Measurements from ENCODE around the gene CKS2. TPM values are rescaled to one million over a fixed set of nuclear protein-coding genes. Genes with fewer than 3 reads are reported as not detected.
A peak's percentile ranks its signal among the peaks of the same experiment; 100 is the strongest.
"Not testable (repeated sequence)": the region's sequence is repeated elsewhere in the genome, so short reads cannot be mapped to it uniquely, and the experiment has no call there.

CKS2 gene
- 10 to 100 TPM in 1 of 4 donors, 1 to 10 TPM in 3; 6.5 to 13.2 (median 6.9) TPM for total RNA-seq

DNA sequence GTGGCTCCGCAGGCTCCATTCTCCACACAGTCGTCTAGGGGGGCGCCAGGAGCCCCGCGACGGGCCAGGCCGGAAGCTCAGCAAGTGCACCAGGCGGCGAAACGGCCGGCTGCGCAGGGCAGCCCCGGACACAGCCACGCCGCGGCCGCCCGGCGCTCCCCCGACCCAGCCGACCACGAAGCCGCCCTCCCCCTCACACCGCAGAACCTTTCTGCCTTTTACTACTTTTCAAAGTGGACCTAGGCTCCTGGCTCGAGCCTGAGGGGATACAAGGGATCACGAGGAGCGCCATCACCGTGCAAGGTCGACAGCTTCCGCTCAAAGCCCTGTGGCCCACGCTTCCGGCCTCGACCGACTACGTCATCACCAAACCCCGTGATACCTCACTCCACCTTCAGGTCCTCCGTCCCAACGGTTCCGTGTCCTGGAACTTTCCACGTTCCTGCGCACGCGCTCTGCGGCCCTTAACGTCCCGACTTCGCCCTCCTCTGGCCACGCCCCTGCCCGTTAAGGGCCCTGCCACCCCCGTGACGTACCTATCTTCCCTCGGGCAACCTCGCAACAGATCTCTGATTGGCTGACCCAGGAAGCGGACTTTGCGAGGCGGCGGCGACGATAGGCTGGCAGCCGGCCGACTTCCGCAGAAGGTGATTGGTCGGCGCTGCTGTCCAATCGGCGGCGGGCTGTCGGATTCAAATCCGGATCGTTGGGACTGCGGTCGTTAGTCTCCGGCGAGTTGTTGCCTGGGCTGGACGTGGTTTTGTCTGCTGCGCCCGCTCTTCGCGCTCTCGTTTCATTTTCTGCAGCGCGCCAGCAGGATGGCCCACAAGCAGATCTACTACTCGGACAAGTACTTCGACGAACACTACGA is at the start of gene CKS2:
CKS2 (plus strand) TSS at position 721 of the 871 bp plus-strand sequence; CDS start at position 819, 98 bp downstream.
- peak; percentile 100 for DNase-seq
- Histone ChIP-seq H3K4me1 (peaks cover 24 to 34% of the 10 kb centered on the region in 2 donors), H3K27me3 (no peaks in the 10 kb centered on the region), H3K27ac (peak within 1 kb of the TSS; percentile 95 to 100 (median 99)), H3K36me3 (no peaks in the 10 kb centered on the region), H3K9me3 (no peaks in the 10 kb centered on the region), H3K4me3 (peak within 1 kb of the TSS; percentile 76 to 98 (median 92))
- intact Hi-C loops (cut with DNase I; ENCODE audit: low total_unique reads): loop anchor here (1.0 to 10.0 kb wide), 5 partner anchors 8 to 1884 kb away; partner anchors contain the start of genes SECISBP2 and SEMA4D
- ATAC-seq: peak; percentile 97
- TF ChIP-seq, protein P1, sequence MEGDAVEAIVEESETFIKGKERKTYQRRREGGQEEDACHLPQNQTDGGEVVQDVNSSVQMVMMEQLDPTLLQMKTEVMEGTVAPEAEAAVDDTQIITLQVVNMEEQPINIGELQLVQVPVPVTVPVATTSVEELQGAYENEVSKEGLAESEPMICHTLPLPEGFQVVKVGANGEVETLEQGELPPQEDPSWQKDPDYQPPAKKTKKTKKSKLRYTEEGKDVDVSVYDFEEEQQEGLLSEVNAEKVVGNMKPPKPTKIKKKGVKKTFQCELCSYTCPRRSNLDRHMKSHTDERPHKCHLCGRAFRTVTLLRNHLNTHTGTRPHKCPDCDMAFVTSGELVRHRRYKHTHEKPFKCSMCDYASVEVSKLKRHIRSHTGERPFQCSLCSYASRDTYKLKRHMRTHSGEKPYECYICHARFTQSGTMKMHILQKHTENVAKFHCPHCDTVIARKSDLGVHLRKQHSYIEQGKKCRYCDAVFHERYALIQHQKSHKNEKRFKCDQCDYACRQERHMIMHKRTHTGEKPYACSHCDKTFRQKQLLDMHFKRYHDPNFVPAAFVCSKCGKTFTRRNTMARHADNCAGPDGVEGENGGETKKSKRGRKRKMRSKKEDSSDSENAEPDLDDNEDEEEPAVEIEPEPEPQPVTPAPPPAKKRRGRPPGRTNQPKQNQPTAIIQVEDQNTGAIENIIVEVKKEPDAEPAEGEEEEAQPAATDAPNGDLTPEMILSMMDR (IDR thresholded peaks at IDR 0.05 in 4 of 5, conservative IDR thresholded peaks at IDR 0.05 in 1 of 5): peak in 1 of 5 experiments; percentile 20
- peak; percentile 89 to 94 for TF ChIP-seq POLR2A (IDR thresholded peaks at IDR 0.05)
- in situ Hi-C loops (cut with MboI; ENCODE audit: low sequenced_read_pairs in 4 of 4): loop anchor here in 1 of 4 donors (25.0 kb wide), 1 partner anchor 802 kb away; no protein-coding TSS in a partner anchor

DNA sequence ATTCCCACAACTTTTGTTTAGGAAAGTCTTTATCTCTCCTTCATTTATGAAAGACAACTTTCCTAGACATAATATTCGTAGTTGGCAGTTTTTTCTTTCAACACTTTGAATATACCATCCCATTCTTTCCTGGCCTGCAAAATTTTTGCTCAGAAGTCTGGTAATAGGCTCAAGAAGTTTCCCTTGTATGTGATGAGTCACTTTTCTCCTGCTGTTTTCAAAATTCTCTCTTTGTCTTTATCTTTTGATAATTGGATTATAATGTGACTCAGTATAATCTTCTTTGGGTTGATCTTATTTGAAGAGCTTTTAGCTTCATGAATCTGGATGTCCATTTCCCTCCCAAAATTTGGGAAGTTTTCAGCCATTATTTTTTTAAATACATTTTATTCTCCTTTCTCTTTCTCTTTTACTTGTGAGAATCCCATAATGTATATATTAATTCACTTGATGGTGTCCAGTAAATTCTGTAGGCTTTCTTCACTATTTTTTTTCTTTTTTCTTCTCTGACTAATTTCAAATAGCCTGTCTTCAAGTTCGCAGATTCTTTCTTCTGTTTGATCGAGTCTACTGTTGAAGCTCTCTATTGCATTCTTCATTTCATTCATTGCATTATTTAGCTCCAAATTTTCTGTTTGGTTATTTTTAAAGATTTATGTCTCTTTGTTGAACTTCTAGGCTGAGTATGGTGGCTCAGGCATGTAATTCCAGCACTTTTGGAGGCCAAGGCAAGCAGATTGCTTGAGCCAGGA is 37.3 kb upstream of the CKS2 start:
- Histone ChIP-seq H3K36me3 (no peaks in the 10 kb centered on the region), H3K27me3 (no peaks in the 10 kb centered on the region), H3K4me3 (no peak overlapping the region), H3K27ac (no peak overlapping the region), H3K4me1 (no peaks in the 10 kb centered on the region), H3K9me3 (no peaks in the 10 kb centered on the region)
- TF ChIP-seq POLR2A (IDR thresholded peaks at IDR 0.05): no peak
- TF ChIP-seq, protein P1 (IDR thresholded peaks at IDR 0.05 in 4 of 5, conservative IDR thresholded peaks at IDR 0.05 in 1 of 5): no peak
- ATAC-seq (no peak), DNase-seq (no peak)
- in situ Hi-C loops (cut with MboI; ENCODE audit: low sequenced_read_pairs in 4 of 4): loop anchor here in 1 of 4 donors (10.0 kb wide), 1 partner anchor 679 kb away; no protein-coding TSS in a partner anchor
- intact Hi-C loops (cut with DNase I; ENCODE audit: low total_unique reads): loop anchor here (10.0 kb wide), 1 partner anchor 1321 kb away; no protein-coding TSS in a partner anchor

DNA sequence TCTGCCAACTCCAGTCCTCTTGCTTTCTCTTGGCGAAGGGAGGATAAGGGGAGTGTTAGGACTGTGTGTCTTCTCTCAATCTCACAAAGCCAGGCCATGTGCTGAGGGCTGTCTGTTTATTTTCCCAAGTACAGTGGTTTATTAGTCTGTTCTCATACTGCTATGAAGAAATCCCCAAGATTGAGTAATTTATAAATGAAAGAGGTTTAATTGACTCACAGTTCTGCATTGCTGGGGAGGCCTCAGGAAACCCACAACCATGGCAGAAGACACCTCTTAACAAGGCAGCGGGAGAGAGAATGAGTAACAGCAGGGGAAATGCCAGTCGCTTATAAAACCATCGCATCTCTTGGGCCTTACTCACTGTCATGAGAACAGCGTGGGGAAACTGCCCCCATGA is 36.2 kb upstream of the CKS2 start:
- no peaks in the 10 kb centered on the region for H3K4me1 ChIP-seq
- in situ Hi-C loops (cut with MboI; ENCODE audit: low sequenced_read_pairs in 4 of 4): loop anchor here in 2 of 4 donors (10.0 to 25.0 kb wide), 2 partner anchors 680 to 713 kb away; no protein-coding TSS in a partner anchor
- no peaks in the 10 kb centered on the region for H3K9me3 ChIP-seq
- no peaks in the 10 kb centered on the region for H3K27me3 ChIP-seq
- H3K27ac ChIP-seq: no peak overlapping the region
- intact Hi-C loops (cut with DNase I; ENCODE audit: low total_unique reads): loop anchor here (10.0 kb wide), 1 partner anchor 1320 kb away; no protein-coding TSS in a partner anchor
- ATAC-seq (no peak), DNase-seq (no peak)
- H3K36me3 ChIP-seq: no peaks in the 10 kb centered on the region
- no peak overlapping the region for H3K4me3 ChIP-seq
- TF ChIP-seq POLR2A (IDR thresholded peaks at IDR 0.05): no peak
- TF ChIP-seq, protein P1 (IDR thresholded peaks at IDR 0.05 in 4 of 5, conservative IDR thresholded peaks at IDR 0.05 in 1 of 5): no peak

DNA sequence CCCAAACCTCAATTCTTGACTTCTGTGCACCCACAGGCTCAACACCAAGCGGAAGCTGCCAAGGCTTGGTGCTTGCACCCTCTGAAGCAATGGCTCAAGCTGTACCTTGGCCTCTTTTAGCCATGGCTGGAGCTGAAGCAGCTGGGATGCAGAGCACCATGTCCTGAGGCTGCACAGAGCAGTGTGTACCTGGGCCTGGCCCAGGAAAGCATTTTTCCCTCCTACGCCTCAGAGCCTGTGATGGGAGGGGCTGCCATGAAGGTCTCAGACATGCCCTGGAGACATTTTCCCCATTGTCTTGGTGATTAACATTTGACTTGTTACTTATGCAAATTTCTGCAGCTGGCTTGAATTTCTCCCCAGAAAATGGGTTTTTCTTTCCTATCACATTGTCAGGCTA is 35.0 kb upstream of the CKS2 start:
- DNase-seq, H3K27ac ChIP-seq, ATAC-seq, H3K9me3 ChIP-seq, H3K36me3 ChIP-seq, H3K4me1 ChIP-seq, H3K27me3 ChIP-seq, H3K4me3 ChIP-seq: not testable (repeated sequence)
- intact Hi-C loops (cut with DNase I; ENCODE audit: low total_unique reads) (loop anchor here (10.0 kb wide), 1 partner anchor 1319 kb away; no protein-coding TSS in a partner anchor), in situ Hi-C loops (cut with MboI; ENCODE audit: low sequenced_read_pairs in 4 of 4) (loop anchor here in 2 of 4 donors (10.0 to 25.0 kb wide), 2 partner anchors 681 to 714 kb away; no protein-coding TSS in a partner anchor)
